ENCODE measurements around the gene OGFOD2.

OGFOD2 gene

GRCh38 chr12:123022846-123023245, 47.8 kb downstream of the OGFOD2 start:
- TF ChIP-seq ZFX (IDR thresholded peaks at IDR 0.05) (no peak), CTCF (conservative IDR thresholded peaks at IDR 0.05) (no peak)
- no peak overlapping the region for H3K27ac ChIP-seq

GRCh38 chr12:123024819-123025391, 49.9 kb downstream of the OGFOD2 start:
- no peak for TF ChIP-seq CTCF (conservative IDR thresholded peaks at IDR 0.05)
- no peak for TF ChIP-seq ZFX (IDR thresholded peaks at IDR 0.05)
- no peak overlapping the region for H3K27ac ChIP-seq

- H3K27ac ChIP-seq = no peak overlapping the region
- TF ChIP-seq ZFX (IDR thresholded peaks at IDR 0.05) (no peak), CTCF (conservative IDR thresholded peaks at IDR 0.05) (no peak)
Measured at GRCh38 chr12:123026094-123026853, 51.2 kb downstream of the OGFOD2 start.

- no peak overlapping the region for H3K27ac ChIP-seq
- TF ChIP-seq ZFX (IDR thresholded peaks at IDR 0.05) = no peak
- TF ChIP-seq CTCF (conservative IDR thresholded peaks at IDR 0.05) = no peak
Measured at GRCh38 chr12:123027726-123028445, 52.8 kb downstream of the OGFOD2 start.

GRCh38 chr12:123028475-123028874, 53.4 kb downstream of the OGFOD2 start:
- no peak overlapping the region for H3K27ac ChIP-seq
- TF ChIP-seq CTCF (conservative IDR thresholded peaks at IDR 0.05) (no peak), ZFX (IDR thresholded peaks at IDR 0.05) (no peak)

GRCh38 chr12:123029550-123029949, 54.5 kb downstream of the OGFOD2 start:
- no peak for TF ChIP-seq CTCF (conservative IDR thresholded peaks at IDR 0.05)
- TF ChIP-seq ZFX (IDR thresholded peaks at IDR 0.05) = no peak
- H3K27ac ChIP-seq = no peak overlapping the region
